Measurements from ENCODE around the gene TLR10. TPM values are rescaled to one million over a fixed set of nuclear protein-coding genes. Genes with fewer than 3 reads are reported as not detected.

Gene TLR10
- total and polyA plus RNA-seq, 5 donors from 2014 or later, result 0.20 to 0.44 (median 0.31) TPM; not detected in 2

DNA sequence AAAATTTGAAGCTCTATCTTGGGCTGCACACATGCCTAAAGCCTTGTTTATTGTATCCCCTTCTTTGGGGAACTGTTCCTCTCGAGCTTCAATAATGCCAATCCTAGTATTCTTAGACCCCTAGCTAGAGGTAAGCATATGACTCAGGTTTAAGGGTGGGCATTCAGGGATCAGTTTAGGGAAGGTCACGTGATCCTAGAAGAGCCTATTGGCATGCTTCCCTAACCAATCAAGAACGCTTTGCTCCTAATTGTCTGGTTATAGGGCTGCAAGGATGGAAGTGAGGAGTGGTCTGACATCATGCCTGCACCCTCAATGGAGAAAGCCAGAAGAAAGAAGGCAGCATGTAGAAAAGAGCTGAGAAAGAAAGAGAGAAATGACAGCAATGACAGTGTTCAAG, 46.9 kb downstream of the TLR10 start:
- H3K4me3 Mint-ChIP-seq, result no peak overlapping the region
- H3K36me3 ChIP-seq (ENCODE audit: control insufficient read depth, insufficient read depth, low read length), result no peaks in the 10 kb centered on the region
- no peak overlapping the region for H3K27ac Mint-ChIP-seq
- no peaks in the 10 kb centered on the region for H3K9me3 ChIP-seq (ENCODE audit: control insufficient read depth in 2 of 2, low read length in 2 of 2)
- no peaks in the 10 kb centered on the region for H3K27me3 ChIP-seq (ENCODE audit: control insufficient read depth, insufficient read depth, low read length)
- DNase-seq (no peak), ATAC-seq (ENCODE audit: low read depth in 2 of 2) (no peak)
- peaks cover 0 to 9% (median 0%) of the 10 kb centered on the region in 7 donors for H3K9me3 Mint-ChIP-seq
- H3K27ac ChIP-seq (ENCODE audit: insufficient read depth, low read length, poor library complexity, severe bottlenecking), result no peak overlapping the region
- H3K27me3 Mint-ChIP-seq, result peaks cover 5% of the 10 kb centered on the region
- no peak overlapping the region for H3K4me3 ChIP-seq (ENCODE audit: low read depth, low read length)
- H3K4me1 Mint-ChIP-seq, result peaks cover 0 to 6% (median 4%) of the 10 kb centered on the region in 4 donors
- H3K36me3 Mint-ChIP-seq, result no peaks in the 10 kb centered on the region
- H3K4me1 ChIP-seq (ENCODE audit: control insufficient read depth, insufficient read depth, low read length, poor library complexity, severe bottlenecking), result peaks cover 6% of the 10 kb centered on the region

DNA sequence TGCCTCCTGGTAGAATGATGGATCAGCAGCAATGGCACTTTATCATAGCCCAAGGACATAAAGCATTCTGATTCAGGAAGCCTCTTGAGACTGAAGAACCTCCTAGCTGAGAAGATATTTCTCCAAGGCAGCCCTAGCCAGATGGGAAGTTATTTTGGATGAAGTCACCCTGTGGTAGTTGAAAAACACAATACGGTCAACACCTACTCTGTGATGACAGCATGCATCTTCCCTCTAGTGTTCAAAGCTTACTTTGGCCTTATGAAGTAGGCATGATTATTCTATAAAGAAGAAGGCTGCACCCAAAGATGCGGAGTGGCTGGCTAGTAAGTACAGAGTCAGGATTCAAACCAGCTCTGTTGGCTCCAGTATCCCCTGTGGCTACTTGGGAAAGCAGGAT, 47.9 kb downstream of the TLR10 start:
- Mint-ChIP-seq H3K4me3 (no peak overlapping the region), H3K36me3 (no peaks in the 10 kb centered on the region)

DNA sequence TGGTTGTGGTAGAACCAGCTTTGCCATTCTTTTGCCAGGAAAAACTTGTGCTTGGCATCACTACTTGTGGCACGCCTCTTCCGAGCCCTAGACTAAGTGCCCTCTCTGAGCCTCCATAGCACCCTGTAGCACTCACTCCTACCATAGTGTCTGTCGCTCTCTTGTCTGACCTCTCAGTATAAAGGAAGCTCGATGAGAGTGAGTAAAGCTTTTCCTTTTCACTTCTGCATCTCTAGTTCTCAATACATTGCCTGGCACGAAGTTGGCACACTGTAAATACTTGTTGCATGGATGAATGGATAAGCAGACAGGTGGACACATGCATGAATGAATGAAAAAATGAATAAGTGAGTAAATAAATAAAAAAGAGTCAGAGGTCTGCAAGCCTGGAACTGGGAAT, 48.3 kb downstream of the TLR10 start:
- Mint-ChIP-seq H3K27ac (peak overlapping the region in 1 of 3 donors; percentile 33), H3K36me3 (no peaks in the 10 kb centered on the region), H3K4me3 (no peak overlapping the region), H3K27me3 (peaks cover 5% of the 10 kb centered on the region), H3K4me1 (peaks cover 0 to 11% (median 8%) of the 10 kb centered on the region in 4 donors), H3K9me3 (peaks cover 0 to 9% (median 0%) of the 10 kb centered on the region in 7 donors)
- Histone ChIP-seq H3K27ac (ENCODE audit: insufficient read depth, low read length, poor library complexity, severe bottlenecking) (no peak overlapping the region), H3K27me3 (ENCODE audit: control insufficient read depth, insufficient read depth, low read length) (no peaks in the 10 kb centered on the region), H3K4me1 (ENCODE audit: control insufficient read depth, insufficient read depth, low read length, poor library complexity, severe bottlenecking) (peaks cover 10% of the 10 kb centered on the region), H3K36me3 (ENCODE audit: control insufficient read depth, insufficient read depth, low read length) (no peaks in the 10 kb centered on the region), H3K4me3 (ENCODE audit: low read depth, low read length) (no peak overlapping the region), H3K9me3 (ENCODE audit: control insufficient read depth in 2 of 2, low read length in 2 of 2) (no peaks in the 10 kb centered on the region)
- no peak for DNase-seq
- no peak for ATAC-seq (ENCODE audit: low read depth in 2 of 2)

More for the DNA sequence above, 47.9 kb downstream of the TLR10 start:
- no peak for ATAC-seq (ENCODE audit: low read depth in 2 of 2)
- Histone ChIP-seq H3K27ac (ENCODE audit: insufficient read depth, low read length, poor library complexity, severe bottlenecking) (no peak overlapping the region), H3K27me3 (ENCODE audit: control insufficient read depth, insufficient read depth, low read length) (no peaks in the 10 kb centered on the region), H3K4me1 (ENCODE audit: control insufficient read depth, insufficient read depth, low read length, poor library complexity, severe bottlenecking) (peaks cover 10% of the 10 kb centered on the region), H3K9me3 (ENCODE audit: control insufficient read depth in 2 of 2, low read length in 2 of 2) (no peaks in the 10 kb centered on the region), H3K4me3 (ENCODE audit: low read depth, low read length) (no peak overlapping the region), H3K36me3 (ENCODE audit: control insufficient read depth, insufficient read depth, low read length) (no peaks in the 10 kb centered on the region)
- peaks cover 5% of the 10 kb centered on the region for H3K27me3 Mint-ChIP-seq
- peaks cover 0 to 9% (median 0%) of the 10 kb centered on the region in 7 donors for H3K9me3 Mint-ChIP-seq
- no peak for DNase-seq
- no peak overlapping the region for H3K27ac Mint-ChIP-seq
- peaks cover 0 to 11% (median 8%) of the 10 kb centered on the region in 4 donors for H3K4me1 Mint-ChIP-seq

DNA sequence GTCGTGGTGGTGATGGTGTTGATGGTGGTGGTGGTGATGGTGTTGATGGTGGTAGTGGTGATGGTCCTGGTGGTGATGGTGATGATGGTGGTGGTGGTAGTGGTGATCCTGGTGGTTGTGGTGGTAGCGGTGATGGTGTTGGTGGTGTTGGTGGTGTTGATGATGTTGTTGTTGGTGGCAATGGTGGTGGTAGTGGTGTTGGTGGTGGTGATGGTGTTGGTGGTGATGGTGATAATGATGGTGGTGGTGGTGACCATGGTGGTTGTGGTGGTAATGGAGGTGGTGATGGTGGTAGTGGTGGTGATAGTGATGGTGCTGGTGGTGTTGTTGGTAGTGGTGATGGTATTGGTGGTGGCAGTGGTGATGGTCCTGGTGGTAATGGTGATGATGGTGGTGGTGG, 49.1 kb downstream of the TLR10 start:
- H3K27ac ChIP-seq (ENCODE audit: insufficient read depth, low read length, poor library complexity, severe bottlenecking), result no peak overlapping the region
- peaks cover 10% of the 10 kb centered on the region for H3K4me1 ChIP-seq (ENCODE audit: control insufficient read depth, insufficient read depth, low read length, poor library complexity, severe bottlenecking)
- Mint-ChIP-seq H3K9me3 (peaks cover 0 to 9% (median 0%) of the 10 kb centered on the region in 7 donors), H3K27me3 (peaks cover 13% of the 10 kb centered on the region), H3K4me3 (no peak overlapping the region), H3K27ac (peak overlapping the region in 1 of 3 donors; percentile 56), H3K36me3 (no peaks in the 10 kb centered on the region), H3K4me1 (peaks cover 0 to 16% (median 10%) of the 10 kb centered on the region in 4 donors)
- ATAC-seq (ENCODE audit: low read depth in 2 of 2) (no peak), DNase-seq (no peak)
- no peaks in the 10 kb centered on the region for H3K9me3 ChIP-seq (ENCODE audit: control insufficient read depth in 2 of 2, low read length in 2 of 2)
- no peak overlapping the region for H3K4me3 ChIP-seq (ENCODE audit: low read depth, low read length)
- no peaks in the 10 kb centered on the region for H3K27me3 ChIP-seq (ENCODE audit: control insufficient read depth, insufficient read depth, low read length)
- no peaks in the 10 kb centered on the region for H3K36me3 ChIP-seq (ENCODE audit: control insufficient read depth, insufficient read depth, low read length)

DNA sequence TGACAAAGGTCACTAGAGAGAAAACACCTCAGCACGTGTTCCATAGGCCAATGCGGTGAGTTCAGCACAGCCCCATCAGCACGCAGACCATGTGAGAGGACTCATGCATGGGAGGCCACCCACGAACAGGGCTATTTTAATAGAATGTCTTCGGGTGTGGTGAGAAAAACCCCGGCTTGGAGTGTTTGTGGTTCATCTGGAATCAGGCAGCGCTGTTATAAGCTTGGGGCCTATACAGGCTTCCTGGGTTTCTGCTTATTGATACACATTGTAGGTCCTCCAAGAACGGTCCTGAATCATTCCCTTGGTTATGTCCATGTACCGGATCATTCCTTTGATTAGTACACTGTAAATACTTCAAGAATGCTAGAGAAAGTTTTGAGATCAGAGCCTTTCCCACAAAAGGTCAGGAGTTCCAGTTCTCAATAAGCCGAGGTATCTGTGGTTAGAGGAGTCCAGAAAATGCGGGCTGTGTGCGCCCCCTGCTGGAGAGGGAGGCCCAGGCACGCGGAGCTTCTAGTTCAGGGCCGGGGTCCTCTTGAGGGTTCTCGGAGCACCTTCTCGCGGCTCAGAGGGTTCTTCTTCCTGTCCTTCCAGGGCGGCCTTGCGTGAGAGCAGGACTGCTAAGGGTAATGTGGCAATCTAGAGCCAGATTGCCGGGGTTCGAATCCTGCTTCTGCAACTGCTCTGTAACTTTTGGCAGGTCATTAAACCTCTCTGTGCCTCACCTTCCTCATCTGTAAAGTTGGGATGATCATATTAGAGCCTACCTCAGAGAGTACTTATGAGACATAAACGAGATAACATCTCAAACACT, 51.8 kb downstream of the TLR10 start:
- DNase-seq (peak; percentile 69 to 81 (median 78)), ATAC-seq (ENCODE audit: low read depth in 2 of 2) (peak; percentile 73 to 77)
- Histone ChIP-seq H3K27me3 (ENCODE audit: control insufficient read depth, insufficient read depth, low read length) (no peaks in the 10 kb centered on the region), H3K4me3 (ENCODE audit: low read depth, low read length) (peak overlapping the region; percentile 54), H3K27ac (ENCODE audit: insufficient read depth, low read length, poor library complexity, severe bottlenecking) (no peak overlapping the region), H3K4me1 (ENCODE audit: control insufficient read depth, insufficient read depth, low read length, poor library complexity, severe bottlenecking) (peaks cover 10% of the 10 kb centered on the region), H3K36me3 (ENCODE audit: control insufficient read depth, insufficient read depth, low read length) (no peaks in the 10 kb centered on the region), H3K9me3 (ENCODE audit: control insufficient read depth in 2 of 2, low read length in 2 of 2) (no peaks in the 10 kb centered on the region)
- Mint-ChIP-seq H3K9me3 (peaks cover 0 to 3% (median 0%) of the 10 kb centered on the region in 7 donors), H3K27me3 (peaks cover 14% of the 10 kb centered on the region), H3K36me3 (no peaks in the 10 kb centered on the region), H3K4me1 (peaks cover 0 to 17% (median 11%) of the 10 kb centered on the region in 4 donors), H3K27ac (peak overlapping the region in 1 of 3 donors; percentile 49), H3K4me3 (peak overlapping the region in 1 of 4 donors; percentile 6)

DNA sequence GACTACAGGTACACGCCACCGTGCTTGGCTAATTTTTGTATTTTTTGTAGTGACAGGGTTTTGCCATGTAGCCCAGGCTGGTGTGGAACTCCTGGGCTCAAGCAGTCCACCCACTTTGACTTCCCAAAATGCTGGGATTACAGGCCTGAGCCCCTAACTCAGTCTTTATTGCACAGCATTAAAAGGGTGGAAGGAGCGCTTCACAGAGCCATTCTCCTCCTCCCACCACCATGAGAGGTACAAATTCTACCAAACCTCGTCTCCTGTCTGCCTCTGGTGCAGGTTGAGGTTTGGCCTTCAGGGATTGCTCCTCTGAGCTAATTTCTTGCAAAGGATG, 52.3 kb downstream of the TLR10 start:
- Histone ChIP-seq H3K9me3 (ENCODE audit: control insufficient read depth in 2 of 2, low read length in 2 of 2) (no peaks in the 10 kb centered on the region), H3K27me3 (ENCODE audit: control insufficient read depth, insufficient read depth, low read length) (no peaks in the 10 kb centered on the region), H3K4me3 (ENCODE audit: low read depth, low read length) (no peak overlapping the region), H3K36me3 (ENCODE audit: control insufficient read depth, insufficient read depth, low read length) (no peaks in the 10 kb centered on the region), H3K27ac (ENCODE audit: insufficient read depth, low read length, poor library complexity, severe bottlenecking) (no peak overlapping the region), H3K4me1 (ENCODE audit: control insufficient read depth, insufficient read depth, low read length, poor library complexity, severe bottlenecking) (peaks cover 10% of the 10 kb centered on the region)
- Mint-ChIP-seq H3K36me3 (no peaks in the 10 kb centered on the region), H3K4me3 (no peak overlapping the region), H3K9me3 (peaks cover 0 to 2% (median 0%) of the 10 kb centered on the region in 7 donors), H3K27ac (no peak overlapping the region), H3K4me1 (peaks cover 0 to 17% (median 11%) of the 10 kb centered on the region in 4 donors), H3K27me3 (peaks cover 14% of the 10 kb centered on the region)
- ATAC-seq (ENCODE audit: low read depth in 2 of 2) (no peak), DNase-seq (no peak)

DNA sequence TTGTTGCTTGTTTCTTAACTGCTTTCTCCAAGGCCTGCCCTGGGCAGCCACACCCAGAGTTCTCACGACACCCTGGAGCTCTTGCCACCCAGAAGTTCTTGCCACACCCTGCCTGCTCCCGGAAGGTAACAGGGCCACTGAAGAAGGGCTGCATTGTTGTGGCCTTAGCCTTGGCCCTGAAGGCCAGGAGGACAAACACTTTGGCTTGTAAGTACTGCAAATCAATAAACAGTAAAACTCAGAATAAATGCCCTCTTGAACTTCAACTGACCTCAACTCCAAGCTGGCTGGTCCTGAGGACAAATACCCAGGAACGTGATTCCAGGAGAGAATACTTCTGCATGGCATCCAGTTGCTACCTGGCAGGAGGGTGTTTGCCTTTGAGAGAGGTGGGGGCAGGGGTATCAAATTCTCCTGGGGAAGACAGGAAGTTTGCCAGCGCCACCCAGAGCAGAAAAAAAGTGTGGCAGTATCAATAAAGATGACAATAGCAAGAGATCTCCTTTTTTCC, 54.1 kb downstream of the TLR10 start:
- Mint-ChIP-seq H3K36me3 (no peaks in the 10 kb centered on the region), H3K4me3 (no peak overlapping the region), H3K27ac (peak overlapping the region in 1 of 3 donors; percentile 51), H3K4me1 (peaks cover 0 to 22% (median 12%) of the 10 kb centered on the region in 4 donors), H3K27me3 (peaks cover 14% of the 10 kb centered on the region), H3K9me3 (peaks cover 0 to 1% (median 0%) of the 10 kb centered on the region in 7 donors)
- H3K36me3 ChIP-seq (ENCODE audit: control insufficient read depth, insufficient read depth, low read length), result no peaks in the 10 kb centered on the region
- H3K4me3 ChIP-seq (ENCODE audit: low read depth, low read length), result no peak overlapping the region
- H3K9me3 ChIP-seq (ENCODE audit: control insufficient read depth in 2 of 2, low read length in 2 of 2), result no peaks in the 10 kb centered on the region
- no peaks in the 10 kb centered on the region for H3K27me3 ChIP-seq (ENCODE audit: control insufficient read depth, insufficient read depth, low read length)
- no peak for ATAC-seq (ENCODE audit: low read depth in 2 of 2)
- DNase-seq, result peak in 1 of 3 donors; percentile 34
- H3K27ac ChIP-seq (ENCODE audit: insufficient read depth, low read length, poor library complexity, severe bottlenecking), result no peak overlapping the region
- H3K4me1 ChIP-seq (ENCODE audit: control insufficient read depth, insufficient read depth, low read length, poor library complexity, severe bottlenecking), result peaks cover 10% of the 10 kb centered on the region

Measured in CD4-positive, CD25-positive, alpha-beta regulatory T cell (primary cell).